ENCODE data around the gene B3GLCT.

B3GLCT gene

GRCh38 chr13:31224963-31225559 is 25.3 kb downstream of the B3GLCT start:
- no peak for DNase-seq

- no peak for DNase-seq
Observed at GRCh38 chr13:31225998-31226675, 26.4 kb downstream of the B3GLCT start.

- DNase-seq = no peak
Observed at GRCh38 chr13:31227063-31227462, 27.3 kb downstream of the B3GLCT start.

- no peak for DNase-seq
Observed at GRCh38 chr13:31227870-31228269, 28.1 kb downstream of the B3GLCT start.

- DNase-seq = no peak
Observed at GRCh38 chr13:31234729-31235128, 35.0 kb downstream of the B3GLCT start.

GRCh38 chr13:31236211-31236786 is 36.5 kb downstream of the B3GLCT start:
- DNase-seq = peak; percentile 78

GRCh38 chr13:31240921-31241320 is 41.1 kb downstream of the B3GLCT start:
- no peak for DNase-seq

- no peak for DNase-seq
Observed at GRCh38 chr13:31242367-31242766, 42.6 kb downstream of the B3GLCT start.

- DNase-seq = no peak
Observed at GRCh38 chr13:31242916-31243315, 43.1 kb downstream of the B3GLCT start.

GRCh38 chr13:31245598-31246373 is 46.0 kb downstream of the B3GLCT start:
- DNase-seq = no peak

- DNase-seq = no peak
Observed at GRCh38 chr13:31246918-31247317, 47.1 kb downstream of the B3GLCT start.

- DNase-seq = no peak
Observed at GRCh38 chr13:31248361-31248760, 48.6 kb downstream of the B3GLCT start.

GRCh38 chr13:31248965-31249539 is 49.3 kb downstream of the B3GLCT start:
- no peak for DNase-seq

GRCh38 chr13:31250435-31250834 is 50.7 kb downstream of the B3GLCT start:
- peak; percentile 75 for DNase-seq

GRCh38 chr13:31261241-31261640 is 61.5 kb downstream of the B3GLCT start:
- DNase-seq = no peak

- no peak for DNase-seq
Observed at GRCh38 chr13:31263346-31263745, 63.6 kb downstream of the B3GLCT start.

GRCh38 chr13:31264151-31264550 is 64.4 kb downstream of the B3GLCT start:
- DNase-seq = no peak

GRCh38 chr13:31267126-31267784 is 67.5 kb downstream of the B3GLCT start:
- DNase-seq = no peak

GRCh38 chr13:31274390-31274789 is 74.6 kb downstream of the B3GLCT start:
- DNase-seq = no peak

GRCh38 chr13:31276421-31276820 is 76.6 kb downstream of the B3GLCT start:
- DNase-seq = no peak

GRCh38 chr13:31278869-31279268 is 79.1 kb downstream of the B3GLCT start:
- DNase-seq = no peak

GRCh38 chr13:31282741-31283455 is 83.1 kb downstream of the B3GLCT start:
- DNase-seq = no peak

All from NCI-H748 treated with DMSO at 0.1 percent for 48 hours (cell line).